ENCODE measurements around the gene PRSS38.

GRCh38 chr1:227869851-227870305 is 54.4 kb downstream of the PRSS38 start:
- no peak for TF ChIP-seq EP300 (IDR thresholded peaks at IDR 0.05)
- TF ChIP-seq, protein P1, sequence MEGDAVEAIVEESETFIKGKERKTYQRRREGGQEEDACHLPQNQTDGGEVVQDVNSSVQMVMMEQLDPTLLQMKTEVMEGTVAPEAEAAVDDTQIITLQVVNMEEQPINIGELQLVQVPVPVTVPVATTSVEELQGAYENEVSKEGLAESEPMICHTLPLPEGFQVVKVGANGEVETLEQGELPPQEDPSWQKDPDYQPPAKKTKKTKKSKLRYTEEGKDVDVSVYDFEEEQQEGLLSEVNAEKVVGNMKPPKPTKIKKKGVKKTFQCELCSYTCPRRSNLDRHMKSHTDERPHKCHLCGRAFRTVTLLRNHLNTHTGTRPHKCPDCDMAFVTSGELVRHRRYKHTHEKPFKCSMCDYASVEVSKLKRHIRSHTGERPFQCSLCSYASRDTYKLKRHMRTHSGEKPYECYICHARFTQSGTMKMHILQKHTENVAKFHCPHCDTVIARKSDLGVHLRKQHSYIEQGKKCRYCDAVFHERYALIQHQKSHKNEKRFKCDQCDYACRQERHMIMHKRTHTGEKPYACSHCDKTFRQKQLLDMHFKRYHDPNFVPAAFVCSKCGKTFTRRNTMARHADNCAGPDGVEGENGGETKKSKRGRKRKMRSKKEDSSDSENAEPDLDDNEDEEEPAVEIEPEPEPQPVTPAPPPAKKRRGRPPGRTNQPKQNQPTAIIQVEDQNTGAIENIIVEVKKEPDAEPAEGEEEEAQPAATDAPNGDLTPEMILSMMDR (IDR thresholded peaks at IDR 0.05), result no peak
